ENCODE results near the gene ASPSCR1. TPM values are rescaled to one million over a fixed set of nuclear protein-coding genes. Genes with fewer than 3 reads are reported as not detected.
A peak's percentile ranks its signal among the peaks of the same experiment; 100 is the strongest.

The ASPSCR1 gene
- total and polyA plus RNA-seq, 9 of the 15 experiments (the other 6 are each of a cell fraction or from before 2014, with no cell fraction given) = 0.90 to 36.9 (median 11.6) TPM

DNA sequence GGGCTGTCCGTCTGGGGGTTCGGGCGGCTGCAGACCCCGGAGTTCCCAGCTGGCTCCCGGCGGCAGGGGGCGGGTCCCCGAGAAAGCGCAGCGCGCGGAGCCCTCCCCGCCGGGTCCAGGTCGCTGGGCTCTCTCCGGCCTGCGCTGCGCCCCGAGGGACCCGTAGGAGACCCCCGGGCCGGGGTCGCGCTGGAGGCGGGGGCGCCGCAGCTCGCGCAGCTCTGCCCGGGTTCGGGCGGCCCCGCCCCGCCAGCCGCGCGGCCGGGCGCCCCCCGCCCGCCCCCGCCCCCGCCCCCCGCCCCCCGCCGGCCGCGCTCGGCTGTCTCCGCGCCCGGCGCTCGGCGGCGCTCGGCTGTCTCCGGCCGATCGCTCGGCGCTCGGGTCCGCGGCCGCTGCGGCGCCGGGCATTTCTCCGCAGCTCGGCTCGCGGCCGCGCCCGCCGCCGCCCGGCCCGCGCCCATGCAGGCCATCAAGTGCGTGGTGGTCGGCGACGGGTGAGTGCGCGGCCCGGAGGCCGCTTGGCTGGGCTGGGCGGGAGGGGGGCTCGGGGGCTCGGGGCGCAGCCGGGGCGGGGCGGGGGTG, 54.0 kb downstream of the ASPSCR1 start, which contains the start of gene RAC3 (continued):
- peak in 1 of 2 experiments; percentile 39; a peak in 1 of 4 replicates for TF ChIP-seq SIN3A (IDR thresholded peaks at IDR 0.05; ENCODE audit: borderline replicate concordance in 2 of 2, control insufficient read depth in 1 of 2, low read depth in 2 of 2, low read length in 2 of 2)
- TF ChIP-seq PHF8 (IDR thresholded peaks at IDR 0.05; ENCODE audit: borderline replicate concordance, low read length) = peak; percentile 9; the same call in 1 of the 2 replicates
- no peak for TF ChIP-seq HLTF (IDR thresholded peaks at IDR 0.05)
- TF ChIP-seq NRF1 (conservative IDR thresholded peaks at IDR 0.05 in 1 of 2, IDR thresholded peaks at IDR 0.05 in 1 of 2) = peak; percentile 52; a peak in 1 of 4 replicates
- TF ChIP-seq RBBP5 (IDR thresholded peaks at IDR 0.05; ENCODE audit: borderline replicate concordance, insufficient read depth, low read length, poor library complexity, severe bottlenecking) = no peak

GRCh38 chr17:82031885-82032627, 54.6 kb downstream of the ASPSCR1 start:
- Histone ChIP-seq H3K4me1 (replicated peaks in 1 of 2; ENCODE audit: control insufficient read depth in 2 of 2, insufficient read depth in 2 of 2, low read length in 2 of 2) (peaks cover 27 to 89% of the 10 kb centered on the region in 2 experiments), H4K20me1 (replicated peaks; ENCODE audit: control insufficient read depth, insufficient read depth, low read length) (peaks cover 18% of the 10 kb centered on the region; the same call in 1 of the 2 replicates), H3K4me2 (ENCODE audit: insufficient read depth, low read length) (peak overlapping the region; percentile 90), H3K36me3 (ENCODE audit: control insufficient read depth, insufficient read depth, low read length) (peaks cover 40% of the 10 kb centered on the region; the same call in 2 of the 3 replicates), H3K4me3 (peak overlapping the region; percentile 62), H3K9me3 (replicated peaks; ENCODE audit: control insufficient read depth, insufficient read depth, low read depth, low read length) (no peaks in the 10 kb centered on the region), H3K27ac (ENCODE audit: extremely low read depth, low read depth, low read length) (peak overlapping the region; percentile 84), H3K9ac (ENCODE audit: insufficient read depth in 1 of 2, low read depth in 2 of 2, low read length in 2 of 2) (peak overlapping the region; percentile 87 to 97), H3K27me3 (ENCODE audit: control insufficient read depth in 2 of 2, insufficient read depth in 2 of 2, low read length in 2 of 2) (no peaks in the 10 kb centered on the region), H3K79me2 (ENCODE audit: control insufficient read depth, insufficient read depth, low read length) (peaks cover 38% of the 10 kb centered on the region), H3K9me1 (ENCODE audit: control insufficient read depth, insufficient read depth, low read length) (peaks cover 6% of the 10 kb centered on the region), H2AFZ (ENCODE audit: low read depth, low read length) (peak overlapping the region; percentile 81)
- in situ Hi-C loops (cut with MboI) = loop anchor here (5.0 kb wide), 1 partner anchor 125 kb away; no protein-coding TSS in a partner anchor
- ChIA-PET CTCF (ENCODE audit: low intra/inter-chr PET ratio) (interaction anchor here (2.4 kb wide), 1 partner anchor 122 kb away, joined by 27 read pairs; no protein-coding TSS in a partner anchor), POLR2A (interaction anchor here (0.5 to 6.4 kb wide), 3 partner anchors 10 to 175 kb away, joined by 3 to 51 read pairs (median 4); partner anchors contain the start of genes CENPX and LRRC45)
- WGBS (ENCODE audit: insufficient coverage, low coverage, missing lambda C conversion rate) = 1% methylated on average over 23 of the region's 59 CpGs
- DNase-seq (ENCODE audit: extremely low read depth in 1 of 4, low spot score in 3 of 4) (peak; percentile 86 to 90 (median 88)), FAIRE-seq (peak; percentile 32), ATAC-seq (peak; percentile 70)
- intact Hi-C loops (cut with micrococcal nuclease) = loop anchor here (1.0 to 10.0 kb wide), 3 partner anchors 9 to 313 kb away; partner anchors contain the start of genes FASN and LRRC45
- BruUV-seq (replicated peaks) = no TSS peak
- TF ChIP-seq ATF1 (CRISPR knock-in tag; IDR thresholded peaks at IDR 0.05) = no peak
- TF ChIP-seq ATF1 (tag; IDR thresholded peaks at IDR 0.05) = peak; percentile 12; the same call in 1 of the 2 replicates
- TF ChIP-seq RNF2 (IDR thresholded peaks at IDR 0.05) = no peak
- peak; percentile 44 for TF ChIP-seq VEZF1 (CRISPR knock-in tag; IDR thresholded peaks at IDR 0.05)
- TF ChIP-seq HNRNPH1 (optimal IDR thresholded peaks at IDR 0.05; ENCODE audit: low read depth, low read length) = no peak
- TF ChIP-seq CBFB (CRISPR knock-in tag; IDR thresholded peaks at IDR 0.05) = 0 out of 2 replicates have a peak, but pooled peaks have one; percentile 32
- no peak; the same call in 1 of the 2 replicates for TF ChIP-seq KAT7 (CRISPR knock-in tag; IDR thresholded peaks at IDR 0.05; ENCODE audit: borderline replicate concordance)
- no peak for TF ChIP-seq ELK1 (CRISPR knock-in tag; IDR thresholded peaks at IDR 0.05)
- peak; percentile 46; the same call in 1 of the 2 replicates for TF ChIP-seq ZBTB17 (CRISPR knock-in tag; IDR thresholded peaks at IDR 0.05)
- TF ChIP-seq TAF9B (IDR thresholded peaks at IDR 0.05; ENCODE audit: partially characterized antibody) = no peak
- peak; percentile 21 for TF ChIP-seq HNRNPK (IDR thresholded peaks at IDR 0.05; ENCODE audit: low read depth, low read length, poor library complexity, severe bottlenecking)
- TF ChIP-seq ZKSCAN1 (IDR thresholded peaks at IDR 0.05; ENCODE audit: low read depth, low read length) = 0 out of 2 replicates have a peak, but pooled peaks have one; percentile 32

Data from K562 (cell line).